ENCODE data around the gene TTI1. TPM values are rescaled to one million over a fixed set of nuclear protein-coding genes. Genes with fewer than 3 reads are reported as not detected.

The TTI1 gene
- total RNA-seq, 1 donor from 2014 or later = 13.4 TPM

DNA sequence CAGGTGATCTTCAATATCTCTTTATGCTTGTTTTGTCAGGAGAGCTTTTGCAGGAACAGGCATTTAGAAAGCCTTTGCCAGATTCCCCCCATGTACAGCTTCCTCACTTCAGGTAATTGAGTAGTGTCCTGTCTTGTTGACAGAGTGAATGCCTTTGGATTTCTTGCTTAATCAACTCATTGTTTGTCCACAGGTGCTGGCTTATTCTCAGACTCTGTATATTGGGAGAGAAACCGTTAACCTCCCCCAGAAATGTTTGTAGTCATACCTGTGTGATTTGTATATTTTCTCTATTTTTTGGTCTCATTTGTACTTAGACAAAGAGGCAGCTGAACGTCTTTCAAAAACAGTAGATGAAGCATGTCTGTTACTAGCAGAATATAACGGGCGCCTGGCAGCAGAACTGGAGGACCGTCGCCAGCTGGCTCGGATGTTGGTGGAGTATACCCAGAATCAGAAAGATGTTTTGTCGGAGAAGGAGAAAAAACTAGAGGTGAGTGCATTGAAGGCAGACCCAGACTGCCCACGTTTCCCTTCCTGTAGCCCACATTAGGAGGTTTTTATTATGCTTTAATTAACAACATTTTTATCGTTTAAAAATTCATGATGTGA is 32.6 kb upstream of the TTI1 start:
- Mint-ChIP-seq H3K4me3 (ENCODE audit: unreplicated experiment) (no peak overlapping the region), H3K27ac (ENCODE audit: unreplicated experiment) (no peak overlapping the region), H3K27me3 (ENCODE audit: low read depth, unreplicated experiment) (no peaks in the 10 kb centered on the region), H3K9me3 (ENCODE audit: unreplicated experiment) (peaks cover 6% of the 10 kb centered on the region), H3K4me1 (ENCODE audit: low read depth, unreplicated experiment) (no peaks in the 10 kb centered on the region), H3K36me3 (ENCODE audit: low read depth, unreplicated experiment) (peaks cover 48% of the 10 kb centered on the region)
- Histone ChIP-seq H3K79me2 (ENCODE audit: insufficient read depth, low read length) (peaks cover 5% of the 10 kb centered on the region), H4K20me1 (ENCODE audit: insufficient read depth, low read length) (no peaks in the 10 kb centered on the region), H3K4me1 (ENCODE audit: insufficient read depth, low read length) (peaks cover 3% of the 10 kb centered on the region), H3K27ac (ENCODE audit: low read depth, low read length) (no peak overlapping the region), H3K9ac (ENCODE audit: low read length) (no peak overlapping the region), H3K27me3 (ENCODE audit: insufficient read depth, low read length) (no peaks in the 10 kb centered on the region), H2AFZ (ENCODE audit: low read depth, low read length) (no peak overlapping the region), H3K4me2 (ENCODE audit: low read length) (no peak overlapping the region), H3K4me3 (ENCODE audit: insufficient read depth, low read depth, low read length) (no peak overlapping the region), H3K9me3 (ENCODE audit: insufficient read depth, low read depth, low read length) (no peaks in the 10 kb centered on the region), H3K36me3 (ENCODE audit: insufficient read depth, low read length) (peaks cover 50% of the 10 kb centered on the region)
- DNase-seq (ENCODE audit: low read depth) = no peak
- no peak for FAIRE-seq
- TF ChIP-seq CTCF (IDR thresholded peaks at IDR 0.05; ENCODE audit: insufficient read depth, low read depth, low read length) (no peak), EZH2 (IDR thresholded peaks at IDR 0.05; ENCODE audit: insufficient read depth, low read length) (no peak)

GRCh38 chr20:38063911-38064530 is 30.8 kb upstream of the TTI1 start:
- H3K9me3 Mint-ChIP-seq (ENCODE audit: unreplicated experiment) = no peaks in the 10 kb centered on the region
- no peak for DNase-seq (ENCODE audit: low read depth)
- Histone ChIP-seq H2AFZ (ENCODE audit: low read depth, low read length) (no peak overlapping the region), H3K36me3 (ENCODE audit: insufficient read depth, low read length) (peaks cover 52% of the 10 kb centered on the region), H3K9me3 (ENCODE audit: insufficient read depth, low read depth, low read length) (no peaks in the 10 kb centered on the region), H3K27me3 (ENCODE audit: insufficient read depth, low read length) (no peaks in the 10 kb centered on the region), H4K20me1 (ENCODE audit: insufficient read depth, low read length) (no peaks in the 10 kb centered on the region), H3K79me2 (ENCODE audit: insufficient read depth, low read length) (peaks cover 5% of the 10 kb centered on the region), H3K9ac (ENCODE audit: low read length) (no peak overlapping the region), H3K27ac (ENCODE audit: low read depth, low read length) (no peak overlapping the region), H3K4me2 (ENCODE audit: low read length) (no peak overlapping the region), H3K4me3 (ENCODE audit: insufficient read depth, low read depth, low read length) (no peak overlapping the region), H3K4me1 (ENCODE audit: insufficient read depth, low read length) (peaks cover 12% of the 10 kb centered on the region)
- no peak for TF ChIP-seq CTCF (IDR thresholded peaks at IDR 0.05; ENCODE audit: insufficient read depth, low read depth, low read length)
- H3K36me3 Mint-ChIP-seq (ENCODE audit: low read depth, unreplicated experiment) = peaks cover 43% of the 10 kb centered on the region
- no peak for FAIRE-seq
- H3K27me3 Mint-ChIP-seq (ENCODE audit: low read depth, unreplicated experiment) = no peaks in the 10 kb centered on the region
- no peak overlapping the region for H3K4me3 Mint-ChIP-seq (ENCODE audit: unreplicated experiment)
- H3K4me1 Mint-ChIP-seq (ENCODE audit: low read depth, unreplicated experiment) = peaks cover 12% of the 10 kb centered on the region
- no peak overlapping the region for H3K27ac Mint-ChIP-seq (ENCODE audit: unreplicated experiment)

- Histone ChIP-seq H3K79me2 (ENCODE audit: insufficient read depth, low read length) (peaks cover 5% of the 10 kb centered on the region), H3K4me2 (ENCODE audit: low read length) (no peak overlapping the region), H3K9ac (ENCODE audit: low read length) (no peak overlapping the region), H3K27me3 (ENCODE audit: insufficient read depth, low read length) (no peaks in the 10 kb centered on the region), H3K36me3 (ENCODE audit: insufficient read depth, low read length) (peaks cover 52% of the 10 kb centered on the region), H3K27ac (ENCODE audit: low read depth, low read length) (no peak overlapping the region), H3K4me3 (ENCODE audit: insufficient read depth, low read depth, low read length) (no peak overlapping the region), H2AFZ (ENCODE audit: low read depth, low read length) (no peak overlapping the region), H3K9me3 (ENCODE audit: insufficient read depth, low read depth, low read length) (no peaks in the 10 kb centered on the region), H4K20me1 (ENCODE audit: insufficient read depth, low read length) (no peaks in the 10 kb centered on the region), H3K4me1 (ENCODE audit: insufficient read depth, low read length) (peaks cover 12% of the 10 kb centered on the region)
- Mint-ChIP-seq H3K9me3 (ENCODE audit: unreplicated experiment) (no peaks in the 10 kb centered on the region), H3K27me3 (ENCODE audit: low read depth, unreplicated experiment) (no peaks in the 10 kb centered on the region), H3K4me3 (ENCODE audit: unreplicated experiment) (no peak overlapping the region), H3K27ac (ENCODE audit: unreplicated experiment) (no peak overlapping the region), H3K4me1 (ENCODE audit: low read depth, unreplicated experiment) (peaks cover 12% of the 10 kb centered on the region), H3K36me3 (ENCODE audit: low read depth, unreplicated experiment) (peaks cover 35% of the 10 kb centered on the region)
- no peak for FAIRE-seq
- TF ChIP-seq EZH2 (IDR thresholded peaks at IDR 0.05; ENCODE audit: insufficient read depth, low read length) = no peak
- no peak for TF ChIP-seq CTCF (IDR thresholded peaks at IDR 0.05; ENCODE audit: insufficient read depth, low read depth, low read length)
- DNase-seq (ENCODE audit: low read depth) = no peak
Measured at GRCh38 chr20:38062890-38063289, 29.6 kb upstream of the TTI1 start.
